GM13977 (cell line): ENCODE measurements around the gene SPRED2.
"Not testable (repeated sequence)": the region's sequence is repeated elsewhere in the genome, so short reads cannot be mapped to it uniquely, and the experiment has no call there.

ENCODE experiments used
- DNase-seq: peaks from one replicate; pipeline ENCODE4 v3.0.0; 2012; ENCODE audit warnings: low spot score
- in situ Hi-C: fragments of 300-500 bp; cut with MboI; formaldehyde crosslinking; loops from one replicate; pipeline ENCODE4 v1.12.0; 2022; ENCODE audit warnings: low sequenced_read_pairs, low pct_unique_long_range_greater_than_20kb, mixed read lengths, inconsistent platforms; ENCODE audit not compliant: unreplicated experiment
- TF ChIP-seq, protein P1 (sequence below): IDR thresholded peaks from 2 replicates; pipeline ENCODE4 v1.5.1; 2012; ENCODE audit warnings: mild to moderate bottlenecking, control low read depth; ENCODE audit not compliant: insufficient read depth; ENCODE audit errors: extremely low read depth, missing control alignments

Gene SPRED2

DNA sequence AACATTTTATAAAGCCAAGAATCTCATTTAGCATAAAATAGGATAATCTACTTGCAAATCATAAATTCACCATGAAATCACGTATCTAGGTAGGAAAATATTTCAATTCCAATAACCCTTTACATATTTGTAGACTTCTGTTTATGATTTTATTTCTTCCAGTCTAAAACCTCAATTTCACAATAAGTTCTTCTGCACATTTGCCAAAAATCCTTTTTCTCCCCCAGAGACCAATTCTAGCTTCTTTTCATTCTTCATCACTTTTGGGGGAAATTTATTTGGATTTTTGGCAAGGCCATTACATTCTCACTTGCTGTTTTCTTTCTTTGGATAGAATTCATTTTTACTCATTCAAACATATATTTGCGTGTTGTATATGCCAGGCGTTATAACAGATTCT is 86.8 kb downstream of the SPRED2 start:
- in situ Hi-C loops: no loop called here
- no peak for DNase-seq
- TF ChIP-seq, protein P1, sequence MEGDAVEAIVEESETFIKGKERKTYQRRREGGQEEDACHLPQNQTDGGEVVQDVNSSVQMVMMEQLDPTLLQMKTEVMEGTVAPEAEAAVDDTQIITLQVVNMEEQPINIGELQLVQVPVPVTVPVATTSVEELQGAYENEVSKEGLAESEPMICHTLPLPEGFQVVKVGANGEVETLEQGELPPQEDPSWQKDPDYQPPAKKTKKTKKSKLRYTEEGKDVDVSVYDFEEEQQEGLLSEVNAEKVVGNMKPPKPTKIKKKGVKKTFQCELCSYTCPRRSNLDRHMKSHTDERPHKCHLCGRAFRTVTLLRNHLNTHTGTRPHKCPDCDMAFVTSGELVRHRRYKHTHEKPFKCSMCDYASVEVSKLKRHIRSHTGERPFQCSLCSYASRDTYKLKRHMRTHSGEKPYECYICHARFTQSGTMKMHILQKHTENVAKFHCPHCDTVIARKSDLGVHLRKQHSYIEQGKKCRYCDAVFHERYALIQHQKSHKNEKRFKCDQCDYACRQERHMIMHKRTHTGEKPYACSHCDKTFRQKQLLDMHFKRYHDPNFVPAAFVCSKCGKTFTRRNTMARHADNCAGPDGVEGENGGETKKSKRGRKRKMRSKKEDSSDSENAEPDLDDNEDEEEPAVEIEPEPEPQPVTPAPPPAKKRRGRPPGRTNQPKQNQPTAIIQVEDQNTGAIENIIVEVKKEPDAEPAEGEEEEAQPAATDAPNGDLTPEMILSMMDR: no peak

DNA sequence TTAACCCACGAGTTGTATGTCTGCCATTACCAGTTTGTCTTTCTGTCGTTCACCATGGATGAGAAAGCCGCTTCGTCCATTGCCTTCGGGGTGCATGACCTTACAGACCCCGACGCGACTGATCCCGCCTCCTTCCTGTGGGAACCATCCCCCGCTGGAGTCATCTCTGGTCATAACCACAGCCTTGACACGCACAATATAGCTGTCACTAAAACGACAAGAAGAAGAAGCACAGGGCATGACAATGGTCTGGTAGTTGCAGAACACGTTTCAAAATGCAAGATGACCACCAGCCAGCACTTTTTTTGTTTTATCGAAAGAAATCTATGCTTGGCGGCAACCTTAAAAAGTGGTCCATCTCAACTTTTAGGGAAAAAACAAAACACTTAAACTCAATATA is 87.7 kb downstream of the SPRED2 start:
- no peak for DNase-seq
- TF ChIP-seq, protein P1: no peak
- in situ Hi-C loops: no loop called here

DNA sequence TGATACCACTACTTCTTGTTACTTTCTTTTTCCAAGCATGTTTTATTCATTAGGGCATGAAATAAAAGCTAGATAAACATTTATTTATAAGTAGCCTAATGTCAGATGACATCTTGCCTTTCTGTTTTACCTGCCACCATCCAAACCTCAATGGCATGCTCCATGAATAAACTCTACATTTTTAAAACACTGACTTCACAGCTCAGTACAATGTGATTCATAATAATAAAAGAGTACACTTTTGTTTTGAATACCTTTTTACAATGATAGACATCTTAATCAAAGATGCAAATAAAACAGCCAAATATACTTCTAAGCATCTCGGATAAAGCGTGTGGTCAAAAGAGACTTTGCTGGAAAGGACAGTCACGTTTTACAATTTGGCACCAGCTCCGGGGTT is 88.2 kb downstream of the SPRED2 start:
- in situ Hi-C loops: no loop called here
- TF ChIP-seq, protein P1: no peak

DNA sequence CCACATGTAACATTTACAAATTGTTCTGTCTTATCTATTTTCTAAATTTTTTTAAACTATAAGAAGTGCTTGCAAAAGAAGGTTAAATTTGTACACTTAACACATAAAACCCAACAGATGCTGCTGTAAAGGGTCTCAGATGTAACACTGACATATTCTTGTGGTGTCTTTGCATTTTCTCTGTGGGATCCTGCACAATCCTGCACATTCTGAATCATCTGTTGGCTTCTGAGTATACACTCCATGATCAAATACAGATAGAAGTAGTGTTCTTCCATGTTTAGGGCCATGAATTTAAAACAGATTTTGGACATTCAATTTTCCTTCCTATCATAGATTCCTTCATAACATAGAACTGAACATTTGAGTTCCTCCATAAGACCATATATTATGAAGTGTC is 89.0 kb downstream of the SPRED2 start:
- DNase-seq: no peak
- in situ Hi-C loops: no loop called here
- TF ChIP-seq, protein P1: no peak

More for the DNA sequence above, 88.2 kb downstream of the SPRED2 start:
- no peak for DNase-seq

DNA sequence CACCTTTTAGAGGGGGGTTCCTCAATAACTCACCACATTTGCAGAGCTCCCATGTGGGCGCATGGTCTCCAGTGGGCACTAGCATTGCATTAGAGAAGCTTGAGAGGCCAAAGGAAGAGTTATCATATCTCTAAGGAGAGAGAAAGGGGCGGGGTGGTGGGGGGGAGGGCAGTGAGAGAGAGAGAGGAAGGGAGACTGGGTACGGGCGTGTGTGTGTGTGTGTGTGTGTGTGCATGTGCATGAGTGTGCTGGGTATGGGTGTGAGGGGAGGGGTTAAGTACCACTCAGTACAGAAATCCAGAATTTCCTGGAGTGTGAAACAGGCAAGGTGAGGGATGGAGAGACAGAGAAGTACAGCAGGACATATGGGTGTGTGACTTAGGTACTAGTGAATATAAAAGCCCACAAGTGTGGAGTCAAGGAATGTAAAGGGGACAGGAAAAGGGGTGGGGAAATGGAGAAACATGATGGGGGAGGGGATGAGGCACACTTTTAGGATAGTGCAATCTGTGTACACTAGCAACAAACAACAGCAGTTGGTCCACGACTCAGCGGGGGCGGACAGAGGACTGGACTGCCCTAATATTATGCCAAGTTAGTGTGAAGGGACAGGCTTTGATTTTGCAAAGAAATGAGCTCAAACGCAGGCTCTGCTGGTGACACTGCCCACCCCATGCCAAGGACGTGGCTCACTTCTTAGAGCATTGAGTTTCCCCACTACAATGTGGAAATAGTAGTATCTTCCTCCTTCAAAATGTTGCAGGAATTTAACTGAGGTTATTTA is 91.3 kb downstream of the SPRED2 start:
- in situ Hi-C loops: no loop called here
- TF ChIP-seq, protein P1: no peak
- DNase-seq: no peak

GRCh38 chr2:65339648-65340047 is 92.8 kb downstream of the SPRED2 start:
- in situ Hi-C loops: no loop called here
- TF ChIP-seq, protein P1: no peak
- no peak for DNase-seq

DNA sequence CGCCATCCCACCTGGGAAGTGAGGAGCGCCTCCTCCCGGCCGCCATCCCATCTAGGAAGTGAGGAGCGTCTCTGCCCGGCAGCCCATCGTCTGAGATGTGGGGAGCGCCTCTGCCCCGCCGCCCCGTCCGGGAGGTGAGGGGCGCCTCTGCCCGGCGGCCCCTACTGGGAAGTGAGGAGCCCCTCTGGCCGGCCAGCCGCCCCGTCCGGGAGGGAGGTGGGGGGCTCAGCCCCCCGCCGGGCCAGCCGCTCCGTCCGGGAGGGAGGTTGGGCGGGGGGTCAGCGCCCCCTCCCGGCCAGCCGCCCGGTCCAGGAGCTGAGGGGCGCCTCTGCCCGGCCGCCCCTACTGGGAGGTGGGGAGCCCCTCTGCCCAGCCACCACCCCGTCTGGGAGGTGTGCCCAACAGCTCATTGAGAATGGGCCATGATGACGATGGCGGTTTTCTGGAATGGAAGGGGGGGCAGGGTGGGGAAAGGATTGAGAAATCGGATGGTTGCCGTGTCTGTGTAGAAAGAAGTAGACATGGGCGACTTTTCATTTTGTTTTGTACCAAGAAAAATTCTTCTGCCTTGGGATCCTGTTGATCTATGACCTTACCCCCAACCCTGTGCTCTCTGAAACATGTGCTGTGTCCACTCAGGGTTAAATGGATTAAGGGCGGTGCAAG is 93.4 kb downstream of the SPRED2 start:
- DNase-seq, in situ Hi-C loops: not testable (repeated sequence)

DNA sequence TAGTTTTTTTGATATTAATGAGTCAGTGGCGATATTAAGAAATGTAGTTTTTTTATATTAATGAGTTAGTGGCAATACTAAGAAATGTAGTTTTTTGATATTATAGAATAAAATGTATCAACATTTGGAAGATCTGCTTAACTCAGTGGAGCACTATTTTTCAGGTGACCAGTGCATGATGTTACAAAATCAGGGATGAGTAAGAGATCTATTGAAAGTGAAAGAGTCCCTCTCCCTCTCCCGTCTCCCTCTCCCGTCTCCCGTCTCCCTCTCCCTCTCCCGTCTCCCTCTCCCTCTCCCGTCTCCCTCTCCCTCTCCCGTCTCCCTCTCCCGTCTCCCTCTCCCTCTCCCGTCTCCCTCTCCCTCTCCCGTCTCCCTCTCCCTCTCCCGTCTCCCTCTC is 94.5 kb downstream of the SPRED2 start:
- in situ Hi-C loops, DNase-seq: not testable (repeated sequence)
